Small intestine (tissue), 7 donors: ENCODE results near the gene CCDC158. TPM values are rescaled to one million over a fixed set of nuclear protein-coding genes. Genes with fewer than 3 reads are reported as not detected.

Experiments used
- DNase-seq, 2 donors: peaks; one replicate each; pipeline versions ENCODE4 v3.0.0 to v3.0.0-alpha.2; 2013
- FAIRE-seq: peaks from 2 replicates; lab custom pipeline; 2012; peaks lifted over from hg19 to GRCh38; lab: Jason Lieb, UNC
- H3K27ac ChIP-seq, 3 donors: one replicate each; pipeline ENCODE4 v1.5.1; 2013; ENCODE audit warnings: low read length in 2 of 3, mild to moderate bottlenecking in 2 of 3, control low read depth in 1 of 3, inconsistent platforms in 1 of 3, low read depth in 1 of 3, moderate library complexity in 1 of 3
- H3K27me3 ChIP-seq, 3 donors: one replicate each; pipeline ENCODE4 v1.6.1; 2013; ENCODE audit warnings: low read length in 3 of 3, inconsistent platforms in 1 of 3; ENCODE audit not compliant: control insufficient read depth in 3 of 3, insufficient read depth in 3 of 3
- H3K36me3 ChIP-seq, 3 donors: one replicate each; pipeline ENCODE4 v1.6.1; 2013; ENCODE audit warnings: low read length in 3 of 3, inconsistent platforms in 1 of 3, low read depth in 1 of 3, mild to moderate bottlenecking in 1 of 3, moderate library complexity in 1 of 3; ENCODE audit not compliant: control insufficient read depth in 3 of 3, insufficient read depth in 2 of 3
- H3K4me1 ChIP-seq, 3 donors: one replicate each; pipeline ENCODE4 v1.6.1; 2013; ENCODE audit warnings: low read length in 2 of 3, inconsistent platforms in 1 of 3, low read depth in 1 of 3, mild to moderate bottlenecking in 1 of 3, moderate library complexity in 1 of 3; ENCODE audit not compliant: control insufficient read depth in 3 of 3, insufficient read depth in 2 of 3
- H3K4me3 ChIP-seq, 3 donors: one replicate each; pipeline ENCODE4 v1.5.1; 2013; ENCODE audit warnings: low read length in 3 of 3, control low read depth in 1 of 3, inconsistent platforms in 1 of 3, low read depth in 1 of 3, mild to moderate bottlenecking in 1 of 3, moderate library complexity in 1 of 3
- H3K9me3 ChIP-seq, 2 donors: one replicate each; pipeline ENCODE4 v1.6.1; 2013; ENCODE audit warnings: low read depth in 1 of 2, low read length in 1 of 2; ENCODE audit not compliant: control insufficient read depth in 2 of 2, insufficient read depth in 1 of 2
- WGBS, 3 donors: extraction: QIAGEN DNeasy Blood & Tissue Kit; methylation state at CpG; one replicate each; pipeline ENCODE4 v1.1.7; 2013; 5-methylcytosine and 5-hydroxymethylcytosine counted together
- polyA plus RNA-seq, 4 donors: library from polyadenylated mRNA; stranded (reverse) in 3 of 4; unstranded in 1 of 4; fragments of 200-250 nt in 3 of 4; fragments of 120-200 nt in 1 of 4; gene quantifications; one replicate each; pipeline versions ENCODE4 v1.2.1 to v1.2.3, GENCODE V29; 2013
- donor health status: healthy with polysubstance abuse.
- donor health status: control.
- donor health status: control.
- donor health status: Bipolar disorder and iron deficiency.
- donor health status: healthy.

Gene CCDC158
- polyA plus RNA-seq, 4 donors, result 0.03 to 0.15 TPM; not detected in 2

DNA sequence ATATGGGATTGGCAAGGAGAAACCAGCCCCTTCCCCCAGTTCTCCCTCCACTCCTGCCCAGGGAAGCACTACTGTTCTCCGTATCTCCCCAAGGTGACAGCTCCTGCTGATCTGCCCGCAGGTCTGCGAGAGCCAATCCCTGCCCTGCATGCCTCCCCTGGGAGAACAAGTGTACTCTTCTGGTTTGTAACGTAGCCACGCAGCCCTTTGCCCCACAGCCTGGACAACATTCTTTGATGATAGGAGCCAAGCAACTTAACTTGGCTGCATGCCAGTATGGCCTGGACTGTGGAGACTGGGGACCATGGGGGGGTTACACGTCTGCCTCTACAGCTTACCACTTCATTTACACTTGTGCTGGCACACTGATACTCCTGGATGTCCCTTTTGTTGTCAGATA, 112.4 kb downstream of the CCDC158 start:
- H3K27me3 ChIP-seq, result no peaks in the 10 kb centered on the region
- H3K4me3 ChIP-seq, result peak overlapping the region in 1 of 3 donors; percentile 91
- WGBS, 3 donors, result 13 to 56% (median 34%) methylated on average over 6 of the region's 6 CpGs
- no peak for FAIRE-seq
- peaks cover 2 to 43% (median 3%) of the 10 kb centered on the region in 3 donors for H3K4me1 ChIP-seq
- H3K27ac ChIP-seq, result peak overlapping the region in 1 of 3 donors; percentile 60
- DNase-seq, result peak; percentile 83 to 85
- H3K9me3 ChIP-seq, result no peaks in the 10 kb centered on the region
- H3K36me3 ChIP-seq, result peaks cover 0 to 10% (median 0%) of the 10 kb centered on the region in 3 donors

DNA sequence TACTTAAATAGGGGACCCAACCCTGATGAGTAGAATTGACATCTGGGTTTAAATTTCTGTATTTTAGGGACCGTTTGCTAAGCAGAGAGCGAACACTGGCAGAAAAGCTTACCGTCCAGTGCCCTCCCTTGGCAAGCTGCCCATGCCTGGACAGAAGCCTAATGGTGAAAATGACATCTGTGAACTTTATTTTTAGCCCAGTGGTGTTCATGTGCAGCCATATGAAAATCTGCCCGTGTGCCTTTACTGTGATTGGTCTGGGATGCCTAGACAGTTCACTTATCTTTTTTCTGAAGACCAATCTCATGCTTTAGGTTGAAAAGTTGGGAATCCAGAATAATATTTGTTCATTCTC, 113.3 kb downstream of the CCDC158 start:
- Histone ChIP-seq H3K4me3 (peak overlapping the region; percentile 56 to 91 (median 75)), H3K9me3 (no peaks in the 10 kb centered on the region), H3K4me1 (peaks cover 2 to 43% (median 3%) of the 10 kb centered on the region in 3 donors), H3K27ac (peak overlapping the region in 1 of 3 donors; percentile 97), H3K36me3 (peaks cover 0 to 10% (median 0%) of the 10 kb centered on the region in 3 donors), H3K27me3 (no peaks in the 10 kb centered on the region)
- 49 to 56% (median 54%) methylated on average over 4 of the region's 4 CpGs for WGBS, 3 donors
- DNase-seq (no peak), FAIRE-seq (no peak)

DNA sequence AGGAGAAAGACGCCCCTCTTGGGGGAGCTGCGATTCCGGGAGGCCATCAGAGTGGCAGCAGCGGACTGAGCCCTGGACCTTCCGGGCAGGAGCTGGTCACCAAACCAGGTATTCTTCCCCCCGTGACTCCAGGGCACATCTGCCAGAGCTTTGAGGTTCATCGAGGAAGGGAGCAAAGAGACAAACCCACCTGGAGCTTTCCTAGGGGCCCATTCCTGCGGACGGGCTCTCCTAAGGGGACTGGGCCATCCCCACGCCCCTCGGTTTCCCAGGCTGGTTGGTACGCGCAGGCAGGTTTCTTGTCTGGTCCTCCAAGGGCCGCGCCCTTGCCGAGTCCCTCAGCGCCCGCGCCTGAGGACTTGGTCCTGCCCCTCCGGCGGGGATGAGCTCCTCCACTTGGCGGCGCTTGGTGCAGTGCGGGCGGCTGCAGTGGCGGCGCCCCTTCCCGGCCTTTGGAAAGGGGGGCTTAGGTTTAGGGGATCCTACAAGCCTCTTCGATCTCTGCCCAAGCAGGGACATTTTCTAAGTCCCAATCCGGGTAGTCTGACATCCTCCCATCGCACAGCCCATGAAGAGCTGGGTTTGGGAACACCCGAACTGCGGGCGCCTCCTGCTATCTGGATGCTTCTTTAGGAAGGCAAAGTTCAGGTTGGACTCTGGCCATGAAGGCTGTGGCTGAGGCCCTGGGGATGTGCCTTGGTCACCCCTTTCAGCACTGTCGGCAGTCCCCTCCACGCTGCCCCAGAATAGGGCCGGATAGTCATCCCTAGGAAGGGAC, 113.9 kb downstream of the CCDC158 start:
- H3K27ac ChIP-seq, result peak overlapping the region; percentile 65 to 97 (median 85)
- H3K4me1 ChIP-seq, result peaks cover 5 to 44% (median 5%) of the 10 kb centered on the region in 3 donors
- H3K27me3 ChIP-seq, result no peaks in the 10 kb centered on the region
- WGBS, 3 donors, result 3 to 9% (median 6%) methylated on average over 35 to 37 of the region's 37 CpGs
- DNase-seq (peak; percentile 71 to 85), FAIRE-seq (no peak)
- peak overlapping the region; percentile 56 to 91 (median 75) for H3K4me3 ChIP-seq
- H3K36me3 ChIP-seq, result peaks cover 0 to 10% (median 0%) of the 10 kb centered on the region in 3 donors
- no peaks in the 10 kb centered on the region for H3K9me3 ChIP-seq

DNA sequence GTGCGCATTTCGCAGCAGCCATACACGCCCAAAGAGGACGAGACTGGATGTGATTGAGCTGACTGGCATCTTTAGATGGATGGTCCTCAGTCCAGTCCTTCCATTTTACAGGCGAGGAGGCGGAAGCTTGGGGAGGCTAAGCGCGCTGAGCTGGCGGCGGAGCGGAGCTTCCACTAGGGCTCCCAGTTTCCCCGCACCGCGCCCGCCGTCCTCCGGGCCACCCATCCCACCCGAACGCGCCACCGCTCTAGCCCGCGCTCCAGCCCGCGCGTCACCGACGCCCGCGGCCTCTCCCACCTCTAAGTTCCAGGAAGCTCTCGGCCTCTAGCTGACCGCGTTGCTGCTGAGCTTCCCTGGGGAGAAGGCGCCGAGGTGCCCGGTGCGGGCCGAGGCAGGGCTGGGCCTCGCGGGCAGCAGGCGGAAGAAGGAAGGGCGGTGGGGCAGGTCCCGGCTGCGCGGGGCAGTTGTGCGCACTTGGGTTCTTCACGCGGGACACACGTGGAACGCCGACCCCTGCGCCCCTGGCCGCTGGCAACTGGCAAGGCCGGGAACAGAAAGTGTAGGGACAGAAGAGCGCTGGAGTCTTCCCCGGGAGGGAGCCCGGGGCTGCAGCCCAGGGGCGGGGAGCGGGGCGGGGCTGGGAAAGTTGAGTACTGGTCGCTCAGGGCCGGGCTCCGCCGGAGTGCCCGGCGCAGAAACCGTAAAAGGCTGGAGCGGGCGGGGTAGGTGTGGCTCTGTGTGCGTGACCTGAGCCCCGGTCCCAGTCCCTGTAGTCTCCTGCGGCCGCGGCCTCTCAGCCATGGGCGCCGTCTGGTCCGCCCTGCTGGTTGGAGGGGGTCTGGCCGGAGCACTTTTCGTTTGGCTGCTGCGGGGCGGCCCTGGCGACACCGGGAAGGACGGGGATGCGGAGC, 114.7 kb downstream of the CCDC158 start, which contains the start of gene STBD1:
STBD1 (plus strand) TSS at position 763 of the 911 bp plus-strand sequence; CDS start at position 800, 37 bp downstream.
- 0 to 1% (median 1%) methylated on average over 73 to 85 of the region's 85 CpGs for WGBS, 3 donors
- Histone ChIP-seq H3K27me3 (no peaks in the 10 kb centered on the region), H3K27ac (peak within 1 kb of the TSS; percentile 65 to 97 (median 85)), H3K9me3 (no peaks in the 10 kb centered on the region), H3K36me3 (peaks cover 0 to 7% (median 0%) of the 10 kb centered on the region in 3 donors), H3K4me3 (peak within 1 kb of the TSS; percentile 56 to 91 (median 75)), H3K4me1 (peaks cover 6 to 47% (median 10%) of the 10 kb centered on the region in 3 donors)
- FAIRE-seq (no peak), DNase-seq (peak; percentile 78 to 91)

DNA sequence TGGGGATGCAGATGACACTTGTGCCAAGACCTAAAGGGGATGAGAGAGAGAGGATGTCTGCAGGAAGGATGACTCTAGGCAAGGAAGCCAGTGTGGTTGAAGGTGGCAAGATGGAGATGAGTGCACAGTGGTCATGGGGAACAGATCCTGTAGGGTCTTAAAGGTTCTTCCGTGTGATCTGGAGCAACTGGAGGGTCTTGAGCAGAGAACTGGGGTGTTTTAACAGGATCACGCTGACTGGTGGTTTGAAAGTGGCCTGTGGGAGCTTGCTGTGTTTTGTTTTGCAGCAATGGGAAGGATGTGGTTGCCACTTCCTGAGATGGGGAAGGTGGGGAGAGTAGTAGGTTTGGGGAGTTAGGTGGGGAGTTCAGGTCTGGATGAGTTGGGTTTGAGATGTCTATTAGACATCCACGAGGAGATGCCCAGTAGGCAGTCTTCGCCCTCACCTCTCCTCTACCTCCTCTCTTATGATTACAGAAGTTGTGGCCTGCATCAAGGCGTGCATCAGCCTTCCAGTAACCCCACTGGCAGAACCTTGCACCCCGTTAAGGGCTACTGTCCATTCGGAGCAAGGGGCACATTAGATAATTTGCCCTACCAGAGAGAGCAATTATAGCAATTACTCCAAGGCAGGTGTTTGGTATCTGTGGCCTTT, 115.8 kb downstream of the CCDC158 start:
- no peaks in the 10 kb centered on the region for H3K9me3 ChIP-seq
- no peaks in the 10 kb centered on the region for H3K27me3 ChIP-seq
- H3K4me1 ChIP-seq, result peaks cover 6 to 50% (median 10%) of the 10 kb centered on the region in 3 donors
- H3K27ac ChIP-seq, result peak overlapping the region in 1 of 3 donors; percentile 97
- H3K36me3 ChIP-seq, result peaks cover 0 to 4% (median 0%) of the 10 kb centered on the region in 3 donors
- WGBS, 3 donors, result 67 to 68% (median 67%) methylated on average over 7 of the region's 7 CpGs
- no peak for FAIRE-seq
- H3K4me3 ChIP-seq, result peak overlapping the region in 1 of 3 donors; percentile 91
- no peak for DNase-seq

DNA sequence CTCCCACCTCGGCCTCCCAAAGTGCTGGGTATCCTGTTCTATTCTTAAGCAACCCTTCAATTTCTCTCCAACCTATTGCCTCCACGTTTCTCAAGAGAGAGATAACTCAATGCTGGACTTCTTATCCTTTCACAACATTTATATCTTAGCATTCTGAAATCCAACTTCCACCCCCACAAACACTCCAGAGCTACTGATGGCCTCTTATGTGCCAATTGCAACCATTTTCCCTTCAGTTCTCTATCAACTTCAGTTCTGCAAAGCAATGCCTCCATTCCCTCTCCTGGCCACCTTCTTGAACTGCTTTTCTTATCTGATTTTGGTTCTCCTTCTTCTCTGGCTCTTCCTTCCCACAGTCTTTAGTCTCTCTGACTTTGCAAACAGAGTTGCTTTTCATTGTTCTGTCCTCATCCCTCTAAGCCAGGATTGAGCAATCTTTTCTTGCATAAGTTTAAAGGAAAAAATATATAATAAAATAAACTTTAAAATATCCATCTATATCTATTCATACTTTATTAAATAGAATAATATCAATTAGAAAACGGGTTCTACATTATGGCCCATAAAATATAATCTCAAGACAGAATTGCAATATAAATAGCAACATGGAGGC, 118.0 kb downstream of the CCDC158 start:
- no peak overlapping the region for H3K4me3 ChIP-seq
- no peak for FAIRE-seq
- H3K27ac ChIP-seq, result no peak overlapping the region
- peaks cover 0 to 6% of the 10 kb centered on the region in 2 donors for H3K9me3 ChIP-seq
- peaks cover 3 to 30% (median 10%) of the 10 kb centered on the region in 3 donors for H3K4me1 ChIP-seq
- no peaks in the 10 kb centered on the region for H3K27me3 ChIP-seq
- no peak for DNase-seq
- 80 to 85% (median 82%) methylated on average over 3 of the region's 3 CpGs for WGBS, 3 donors
- H3K36me3 ChIP-seq, result no peaks in the 10 kb centered on the region

DNA sequence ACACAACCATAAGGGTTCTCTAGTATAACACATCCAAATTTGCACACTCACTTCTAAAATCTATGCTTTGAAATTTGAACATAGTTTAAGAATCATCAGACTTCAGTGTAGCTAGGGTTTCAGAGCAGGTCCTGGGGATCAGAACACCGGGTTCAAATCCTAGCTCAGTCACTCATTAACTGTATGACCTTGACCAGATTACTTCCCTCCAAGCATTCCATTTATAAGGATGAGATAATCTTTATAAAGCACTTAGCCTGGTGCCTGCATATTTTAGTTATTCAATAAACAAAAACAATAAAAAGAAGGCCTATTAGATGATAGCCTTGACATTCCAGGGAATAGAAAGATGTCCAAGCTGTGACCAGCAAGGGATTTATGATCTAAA, 119.2 kb downstream of the CCDC158 start:
- H3K36me3 ChIP-seq, result no peaks in the 10 kb centered on the region
- peaks cover 0 to 6% of the 10 kb centered on the region in 2 donors for H3K9me3 ChIP-seq
- FAIRE-seq (no peak), DNase-seq (peak; percentile 40 to 59)
- no peaks in the 10 kb centered on the region for H3K27me3 ChIP-seq
- WGBS, 3 donors, result 13 to 50% (median 26%) methylated on average over 1 of the region's 1 CpG
- H3K4me1 ChIP-seq, result peaks cover 3 to 27% (median 10%) of the 10 kb centered on the region in 3 donors
- H3K27ac ChIP-seq, result peak overlapping the region in 2 of 3 donors; percentile 58 to 79
- H3K4me3 ChIP-seq, result no peak overlapping the region
